HG03280 (cell line): Measurements from ENCODE around the gene CLEC1A.

Experiments
- ATAC-seq: cut with Tn5 transposase; IDR thresholded peaks from one replicate; pipeline ENCODE4 v1.9.1; 2021; ENCODE audit warnings: mild to moderate bottlenecking, moderate library complexity; ENCODE audit not compliant: unreplicated experiment

Gene CLEC1A

GRCh38 chr12:10101648-10102220 is 2.9 kb upstream of the CLEC1A start:
- ATAC-seq = no peak

GRCh38 chr12:10101042-10101579 is 2.3 kb upstream of the CLEC1A start:
- ATAC-seq = no peak

GRCh38 chr12:10097521-10097920 is 1.3 kb downstream of the CLEC1A start:
- no peak for ATAC-seq

GRCh38 chr12:10095971-10096370 is 2.8 kb downstream of the CLEC1A start:
- ATAC-seq = no peak

GRCh38 chr12:10094646-10095395 is 4.0 kb downstream of the CLEC1A start:
- no peak for ATAC-seq

- ATAC-seq = no peak
Measured at GRCh38 chr12:10088955-10089900, 9.6 kb downstream of the CLEC1A start.

- ATAC-seq = no peak
Measured at GRCh38 chr12:10088031-10088430, 10.8 kb downstream of the CLEC1A start.

GRCh38 chr12:10086387-10086786 is 12.4 kb downstream of the CLEC1A start:
- ATAC-seq = no peak

- ATAC-seq = no peak
Measured at GRCh38 chr12:10084733-10085132, 14.1 kb downstream of the CLEC1A start.

- no peak for ATAC-seq
Measured at GRCh38 chr12:10082117-10082874, 16.5 kb downstream of the CLEC1A start.

GRCh38 chr12:10075451-10075850 is 23.3 kb downstream of the CLEC1A start:
- no peak for ATAC-seq

- no peak for ATAC-seq
Measured at GRCh38 chr12:10073261-10073660, 25.5 kb downstream of the CLEC1A start.

- ATAC-seq = no peak
Measured at GRCh38 chr12:10072131-10072530, 26.7 kb downstream of the CLEC1A start.

- ATAC-seq = no peak
Measured at GRCh38 chr12:10070380-10070779, 28.4 kb downstream of the CLEC1A start.

GRCh38 chr12:10069976-10070375 is 28.8 kb downstream of the CLEC1A start:
- ATAC-seq = no peak

GRCh38 chr12:10069099-10069498 is 29.7 kb downstream of the CLEC1A start:
- ATAC-seq = no peak

GRCh38 chr12:10068644-10069043 is 30.1 kb downstream of the CLEC1A start:
- no peak for ATAC-seq

- no peak for ATAC-seq
Measured at GRCh38 chr12:10067942-10068341, 30.8 kb downstream of the CLEC1A start.

- no peak for ATAC-seq
Measured at GRCh38 chr12:10067264-10067663, 31.5 kb downstream of the CLEC1A start.

GRCh38 chr12:10065241-10065640 is 33.5 kb downstream of the CLEC1A start:
- no peak for ATAC-seq

GRCh38 chr12:10058387-10058786 is 40.4 kb downstream of the CLEC1A start:
- no peak for ATAC-seq
